ENCODE data around the gene ZNF236. TPM values are rescaled to one million over a fixed set of nuclear protein-coding genes. Genes with fewer than 3 reads are reported as not detected.

The ZNF236 gene
- polyA plus RNA-seq, 3 donors from 2014 or later = 2.2 to 11.5 (median 3.4) TPM

DNA sequence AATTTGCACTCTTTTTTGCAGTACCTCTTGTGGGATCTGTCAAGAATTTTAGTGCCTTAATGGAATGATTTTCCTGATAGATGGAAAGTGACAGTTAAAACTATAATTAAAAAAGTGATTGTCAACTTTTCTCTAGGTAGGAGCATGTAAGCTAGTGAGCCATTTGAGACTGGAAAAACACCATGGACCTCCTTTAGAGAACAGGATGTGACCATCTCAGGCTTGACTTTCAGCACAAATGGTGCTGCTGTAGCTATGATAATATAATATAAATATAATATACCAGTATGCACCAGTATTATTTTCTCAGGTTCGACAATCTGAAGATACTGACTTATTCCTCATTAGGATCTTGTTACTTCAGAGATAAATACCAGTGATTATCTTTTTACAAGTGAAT is 27.8 kb downstream of the ZNF236 start:
- H3K27me3 Mint-ChIP-seq (ENCODE audit: low read depth in 3 of 3) = no peaks in the 10 kb centered on the region
- peaks cover 6 to 17% (median 17%) of the 10 kb centered on the region in 3 donors for H3K36me3 Mint-ChIP-seq
- H3K4me3 Mint-ChIP-seq = no peak overlapping the region
- H3K27ac Mint-ChIP-seq = no peak overlapping the region
- peaks cover 13 to 22% of the 10 kb centered on the region in 2 donors for H3K4me1 Mint-ChIP-seq
- no peaks in the 10 kb centered on the region for H3K9me3 Mint-ChIP-seq
- no peak for DNase-seq

DNA sequence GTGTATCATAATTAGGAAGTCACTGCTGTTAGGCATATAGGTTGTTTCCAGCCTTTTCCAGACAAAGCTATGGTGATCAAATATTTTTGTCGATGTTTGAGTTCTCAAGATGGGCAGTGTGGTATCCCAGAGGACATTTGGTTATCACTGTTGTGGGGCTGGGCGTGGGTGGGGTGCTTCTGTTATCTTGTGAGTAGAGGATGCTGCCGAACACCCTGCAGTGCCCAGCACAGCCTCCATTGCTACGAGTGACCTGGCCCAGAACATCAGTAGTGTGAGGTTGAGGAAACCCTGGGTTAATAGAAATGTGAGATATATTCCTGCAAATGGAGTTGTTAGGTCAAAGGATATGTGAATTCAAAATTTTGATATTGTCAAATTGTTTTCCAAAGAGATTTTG is 33.2 kb downstream of the ZNF236 start:
- no peak for DNase-seq
- no peak overlapping the region for H3K4me3 Mint-ChIP-seq
- no peaks in the 10 kb centered on the region for H3K27me3 Mint-ChIP-seq (ENCODE audit: low read depth in 3 of 3)
- peaks cover 16 to 46% (median 22%) of the 10 kb centered on the region in 3 donors for H3K36me3 Mint-ChIP-seq
- H3K27ac Mint-ChIP-seq = no peak overlapping the region
- peaks cover 3 to 15% of the 10 kb centered on the region in 2 donors for H3K4me1 Mint-ChIP-seq
- H3K9me3 Mint-ChIP-seq = no peaks in the 10 kb centered on the region

DNA sequence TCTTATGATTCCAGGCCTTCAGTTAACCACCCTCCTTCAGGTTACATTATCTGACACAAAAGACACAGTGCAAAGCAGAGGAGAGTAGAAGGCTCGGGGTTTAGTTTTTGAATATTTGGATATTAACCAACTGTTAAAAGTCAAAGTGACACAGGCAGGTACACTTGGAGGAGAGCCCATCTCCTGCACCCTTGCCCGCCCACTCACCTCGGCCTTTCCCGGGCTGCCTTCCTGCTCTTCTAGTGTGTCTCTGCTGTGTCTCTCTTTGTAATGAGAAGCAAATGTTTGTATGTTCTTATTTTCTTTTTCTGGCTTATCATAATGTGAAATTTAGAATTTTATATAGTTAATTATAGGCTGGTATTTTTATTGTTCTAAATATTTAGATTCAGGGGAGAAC is 35.1 kb downstream of the ZNF236 start:
- peaks cover 12 to 47% (median 23%) of the 10 kb centered on the region in 3 donors for H3K36me3 Mint-ChIP-seq
- H3K4me3 Mint-ChIP-seq = no peak overlapping the region
- DNase-seq = no peak
- H3K4me1 Mint-ChIP-seq = peaks cover 3 to 15% of the 10 kb centered on the region in 2 donors
- no peaks in the 10 kb centered on the region for H3K9me3 Mint-ChIP-seq
- no peaks in the 10 kb centered on the region for H3K27me3 Mint-ChIP-seq (ENCODE audit: low read depth in 3 of 3)
- peak overlapping the region in 1 of 6 donors; percentile 16 for H3K27ac Mint-ChIP-seq

DNA sequence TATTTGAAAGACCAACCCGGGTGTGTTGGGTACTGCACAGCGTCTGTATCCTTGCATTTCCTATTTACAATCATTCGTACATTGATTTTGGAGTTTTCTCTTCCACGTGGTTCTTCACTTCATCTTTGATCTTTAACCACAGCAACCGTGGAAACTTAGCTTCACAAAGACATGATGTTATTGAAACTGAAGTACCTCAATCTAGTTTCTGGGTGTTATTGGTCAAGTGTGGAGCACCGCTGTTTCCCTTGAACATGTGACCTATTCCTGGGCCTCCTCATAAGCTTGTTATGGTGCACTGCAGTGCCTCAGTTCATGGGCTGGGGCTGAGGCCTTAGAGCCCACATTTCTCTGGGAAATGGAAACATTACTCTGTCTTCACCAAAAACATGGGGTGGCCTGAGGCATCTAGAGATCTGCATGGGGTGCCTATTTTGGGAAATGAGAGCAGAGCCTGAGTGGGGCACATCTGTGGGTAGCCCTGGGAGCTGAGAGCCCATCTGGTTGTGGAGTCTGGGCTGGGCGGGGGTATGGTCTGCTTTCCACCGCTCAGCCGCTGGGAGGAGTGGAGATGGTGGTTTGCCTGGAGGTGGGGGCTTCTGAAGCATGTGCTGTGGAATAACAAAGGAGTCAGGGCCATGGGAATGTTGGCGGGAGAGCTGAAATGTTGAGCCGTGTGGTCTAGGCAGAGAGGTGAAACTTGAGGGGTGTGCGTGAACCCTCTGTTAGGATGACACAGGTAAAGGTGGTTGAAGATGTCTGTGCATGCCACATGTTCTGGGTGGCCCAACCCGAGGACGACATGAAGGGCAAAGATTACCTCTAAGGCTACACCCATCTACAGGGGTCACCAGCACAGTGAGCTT is 37.4 kb downstream of the ZNF236 start:
- Mint-ChIP-seq H3K27me3 (ENCODE audit: low read depth in 3 of 3) (no peaks in the 10 kb centered on the region), H3K4me3 (no peak overlapping the region), H3K4me1 (peaks cover 3 to 15% of the 10 kb centered on the region in 2 donors), H3K27ac (peak overlapping the region in 2 of 6 donors; percentile 14 to 24), H3K36me3 (peaks cover 20 to 57% (median 30%) of the 10 kb centered on the region in 3 donors), H3K9me3 (no peaks in the 10 kb centered on the region)
- DNase-seq = no peak

DNA sequence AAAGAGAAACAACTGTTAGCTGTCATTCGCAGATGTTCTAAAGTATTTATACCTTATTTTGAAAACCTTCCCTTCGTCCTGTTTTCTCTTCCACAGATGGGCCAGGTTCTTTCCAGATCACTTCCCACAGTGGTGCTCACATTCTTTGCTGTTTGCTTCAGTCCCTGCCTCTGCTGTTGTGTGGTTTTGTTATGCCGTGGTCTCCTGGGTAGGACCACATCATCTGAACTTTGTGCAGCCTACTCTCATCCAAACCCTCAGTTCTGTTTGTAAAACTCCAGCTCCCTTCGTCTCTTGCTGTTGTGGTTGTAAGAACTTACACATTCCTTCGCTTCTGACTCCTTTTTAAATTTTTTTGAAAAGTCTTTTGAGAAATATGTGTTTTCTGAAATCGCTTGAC is 38.1 kb downstream of the ZNF236 start:
- Mint-ChIP-seq H3K27me3 (ENCODE audit: low read depth in 3 of 3) (no peaks in the 10 kb centered on the region), H3K4me1 (peaks cover 3 to 15% of the 10 kb centered on the region in 2 donors), H3K9me3 (no peaks in the 10 kb centered on the region), H3K36me3 (peaks cover 18 to 57% (median 31%) of the 10 kb centered on the region in 3 donors), H3K27ac (peak overlapping the region in 1 of 6 donors; percentile 77), H3K4me3 (no peak overlapping the region)
- no peak for DNase-seq

DNA sequence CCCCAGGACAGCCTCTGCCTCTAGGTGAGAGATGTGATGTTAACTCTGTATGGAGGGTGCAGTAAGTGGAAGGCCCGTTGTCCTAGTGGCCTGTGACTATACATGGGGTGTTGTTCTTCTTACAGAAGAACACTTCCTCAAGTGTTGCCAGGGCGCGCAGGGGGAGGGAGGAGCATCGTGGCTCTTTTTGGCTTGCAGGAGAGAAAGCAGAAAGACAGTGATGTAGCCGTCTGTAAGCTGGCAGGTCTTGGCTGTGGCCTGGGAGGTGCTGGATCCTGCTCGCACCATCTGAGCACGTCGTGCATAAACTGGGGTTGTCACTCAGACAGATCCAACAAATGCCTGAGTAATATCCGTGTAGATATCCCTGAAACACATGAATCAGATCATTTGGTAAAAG is 44.3 kb downstream of the ZNF236 start:
- no peaks in the 10 kb centered on the region for H3K9me3 Mint-ChIP-seq
- no peak for DNase-seq
- peaks cover 36 to 40% (median 38%) of the 10 kb centered on the region in 3 donors for H3K36me3 Mint-ChIP-seq
- peaks cover 3 to 6% of the 10 kb centered on the region in 2 donors for H3K4me1 Mint-ChIP-seq
- no peak overlapping the region for H3K4me3 Mint-ChIP-seq
- H3K27ac Mint-ChIP-seq = peak overlapping the region in 1 of 6 donors; percentile 54
- peaks cover 0 to 2% (median 0%) of the 10 kb centered on the region in 3 donors for H3K27me3 Mint-ChIP-seq (ENCODE audit: low read depth in 3 of 3)

DNA sequence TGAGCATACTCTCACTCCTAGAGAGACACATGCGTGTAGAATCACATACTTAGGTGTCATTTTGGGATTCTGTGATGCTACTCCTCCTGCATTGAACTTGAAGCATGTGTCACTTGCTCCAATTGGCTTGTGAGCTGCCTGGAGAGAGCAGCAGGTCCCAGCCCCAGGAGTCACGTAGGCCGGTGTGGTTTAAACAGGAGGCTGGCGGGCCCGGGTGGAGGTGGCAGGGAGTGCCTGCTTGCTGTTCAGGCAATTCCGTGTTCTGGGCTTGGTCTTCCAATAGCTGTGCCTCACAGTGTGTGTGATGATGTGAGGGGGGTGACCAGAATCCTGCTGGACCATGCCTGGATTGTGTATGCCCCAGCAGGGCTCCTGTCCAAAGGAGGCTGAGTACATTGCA is 51.0 kb downstream of the ZNF236 start:
- Mint-ChIP-seq H3K27me3 (ENCODE audit: low read depth in 3 of 3) (peaks cover 0 to 2% (median 0%) of the 10 kb centered on the region in 3 donors), H3K4me1 (no peaks in the 10 kb centered on the region), H3K4me3 (no peak overlapping the region), H3K9me3 (no peaks in the 10 kb centered on the region), H3K36me3 (peaks cover 25 to 42% (median 30%) of the 10 kb centered on the region in 3 donors), H3K27ac (no peak overlapping the region)
- no peak for DNase-seq

DNA sequence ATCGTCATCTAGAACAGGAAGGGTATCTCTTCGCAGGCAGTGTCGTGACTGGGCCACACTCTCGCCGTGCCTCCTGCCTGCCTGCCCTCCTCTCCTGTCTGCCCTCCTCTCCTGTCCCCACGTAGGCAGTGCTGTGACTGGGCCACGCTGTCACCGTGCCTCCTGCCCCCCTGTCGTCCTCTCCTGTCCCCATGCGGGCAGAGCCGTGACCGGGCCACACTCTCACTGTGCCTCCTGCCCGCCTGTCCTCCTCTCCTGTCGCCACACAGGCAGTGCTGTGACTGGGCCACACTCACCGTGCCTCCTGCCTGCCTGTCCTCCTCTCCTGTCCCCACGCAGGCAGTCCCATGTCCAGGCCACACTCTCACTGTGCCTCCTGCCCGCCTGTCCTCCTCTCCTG is 51.4 kb downstream of the ZNF236 start:
- Mint-ChIP-seq H3K4me3 (no peak overlapping the region), H3K9me3 (no peaks in the 10 kb centered on the region), H3K36me3 (peaks cover 24 to 40% (median 27%) of the 10 kb centered on the region in 3 donors), H3K27me3 (ENCODE audit: low read depth in 3 of 3) (no peaks in the 10 kb centered on the region), H3K4me1 (no peaks in the 10 kb centered on the region), H3K27ac (no peak overlapping the region)
- no peak for DNase-seq

DNA sequence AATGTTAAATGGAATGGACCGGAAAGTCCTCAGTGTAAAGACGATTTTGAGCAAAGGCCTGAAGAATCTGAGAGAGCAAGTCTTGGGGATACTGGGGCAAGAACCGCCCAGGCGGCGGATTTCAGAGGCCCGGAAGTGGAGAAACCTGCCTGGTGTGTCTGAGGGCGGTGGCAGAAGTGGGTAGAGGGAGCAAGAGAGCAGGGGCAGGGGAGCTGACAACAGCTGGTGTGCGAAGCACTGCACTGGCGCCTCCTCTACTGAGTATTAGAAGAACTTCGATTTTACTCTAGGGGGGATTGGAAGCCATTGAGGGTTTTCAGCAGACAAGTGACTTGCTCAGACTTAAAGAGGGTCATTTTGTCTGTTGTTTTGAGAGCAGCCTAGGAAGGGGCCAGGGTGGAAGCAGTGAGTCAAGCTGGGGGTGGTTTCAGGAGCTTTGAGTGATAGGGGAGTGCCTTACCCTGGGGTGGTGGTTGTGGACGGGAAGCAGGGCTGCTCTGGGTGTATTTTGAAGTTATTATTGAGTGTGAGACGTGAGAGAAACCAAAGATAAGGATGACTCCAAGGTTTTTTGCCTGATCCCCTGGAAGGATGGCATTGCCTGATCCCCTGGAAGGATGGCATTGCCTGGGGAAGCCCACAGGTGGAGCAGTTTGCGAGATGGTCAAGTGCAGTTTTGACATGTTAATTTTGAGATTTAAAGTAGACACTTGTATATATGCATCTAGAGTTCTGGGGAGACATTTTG is 52.5 kb downstream of the ZNF236 start:
- H3K4me1 Mint-ChIP-seq = no peaks in the 10 kb centered on the region
- H3K36me3 Mint-ChIP-seq = peaks cover 24 to 35% (median 24%) of the 10 kb centered on the region in 3 donors
- no peaks in the 10 kb centered on the region for H3K9me3 Mint-ChIP-seq
- no peak overlapping the region for H3K27ac Mint-ChIP-seq
- no peak for DNase-seq
- no peak overlapping the region for H3K4me3 Mint-ChIP-seq
- H3K27me3 Mint-ChIP-seq (ENCODE audit: low read depth in 3 of 3) = no peaks in the 10 kb centered on the region

DNA sequence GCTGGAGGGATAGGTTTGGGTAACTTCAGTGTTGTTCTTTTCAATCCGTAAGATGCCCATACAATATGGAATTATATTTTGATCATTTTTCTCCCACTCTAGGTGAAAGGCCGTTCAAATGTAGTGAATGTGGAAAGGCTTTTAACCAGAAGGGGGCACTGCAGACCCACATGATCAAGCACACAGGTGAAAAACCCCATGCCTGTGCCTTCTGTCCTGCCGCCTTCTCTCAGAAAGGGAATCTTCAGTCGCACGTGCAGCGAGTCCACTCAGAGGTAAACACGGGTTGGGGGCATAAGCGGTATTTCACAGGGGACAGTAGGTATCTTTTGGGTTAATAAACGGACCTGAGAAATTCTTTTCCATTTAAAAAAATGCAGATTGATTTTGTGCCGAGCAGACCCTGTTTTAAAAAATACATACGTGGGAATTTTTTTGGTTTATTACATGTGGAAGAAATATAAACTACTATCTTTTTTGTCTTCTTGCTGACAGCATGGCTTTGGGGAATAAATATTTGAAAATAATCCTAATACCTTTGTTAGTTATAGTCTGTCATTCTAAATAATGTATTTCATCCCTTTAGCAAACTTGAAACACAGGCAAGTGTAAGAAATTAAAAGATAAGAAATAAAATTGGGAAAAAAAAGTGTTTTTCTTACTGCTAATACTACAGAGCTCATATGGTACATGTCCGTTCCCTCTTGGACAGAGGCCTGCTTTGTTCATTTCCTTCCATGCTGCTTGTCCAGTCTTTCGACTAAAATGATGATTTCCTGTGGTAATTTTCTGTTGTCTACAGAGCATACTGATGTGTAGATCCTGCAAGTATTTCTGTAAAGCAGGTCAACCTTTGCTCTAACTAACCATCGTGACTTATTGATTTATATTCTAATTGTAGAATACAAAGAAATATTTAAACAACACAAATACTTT is 53.3 kb downstream of the ZNF236 start:
- H3K4me3 Mint-ChIP-seq = no peak overlapping the region
- no peaks in the 10 kb centered on the region for H3K4me1 Mint-ChIP-seq
- no peaks in the 10 kb centered on the region for H3K9me3 Mint-ChIP-seq
- no peaks in the 10 kb centered on the region for H3K27me3 Mint-ChIP-seq (ENCODE audit: low read depth in 3 of 3)
- no peak overlapping the region for H3K27ac Mint-ChIP-seq
- DNase-seq = peak; percentile 18 to 31 (median 21)
- H3K36me3 Mint-ChIP-seq = peaks cover 17 to 31% (median 17%) of the 10 kb centered on the region in 3 donors

DNA sequence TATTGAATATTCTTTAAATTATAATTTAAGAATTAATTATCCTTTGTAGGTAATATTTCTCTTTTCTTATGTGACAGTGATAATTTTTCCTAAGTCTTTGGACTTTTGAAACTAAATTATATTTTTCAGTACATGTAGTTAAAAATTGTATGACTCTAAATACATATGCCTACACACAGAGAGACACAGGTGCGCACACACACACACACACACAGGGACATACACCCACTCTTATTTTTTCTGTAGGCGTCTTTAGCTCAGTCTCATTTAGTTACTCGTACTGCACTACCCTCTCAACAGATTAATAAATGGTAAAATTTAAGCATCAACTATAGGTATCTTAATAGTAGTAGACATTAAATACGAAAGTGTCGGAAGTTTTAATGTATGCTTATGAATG is 56.1 kb downstream of the ZNF236 start:
- H3K9me3 Mint-ChIP-seq = no peaks in the 10 kb centered on the region
- no peak overlapping the region for H3K4me3 Mint-ChIP-seq
- H3K27ac Mint-ChIP-seq = no peak overlapping the region
- H3K36me3 Mint-ChIP-seq = peaks cover 17 to 46% (median 23%) of the 10 kb centered on the region in 3 donors
- H3K27me3 Mint-ChIP-seq (ENCODE audit: low read depth in 3 of 3) = no peaks in the 10 kb centered on the region
- no peak for DNase-seq
- no peaks in the 10 kb centered on the region for H3K4me1 Mint-ChIP-seq

DNA sequence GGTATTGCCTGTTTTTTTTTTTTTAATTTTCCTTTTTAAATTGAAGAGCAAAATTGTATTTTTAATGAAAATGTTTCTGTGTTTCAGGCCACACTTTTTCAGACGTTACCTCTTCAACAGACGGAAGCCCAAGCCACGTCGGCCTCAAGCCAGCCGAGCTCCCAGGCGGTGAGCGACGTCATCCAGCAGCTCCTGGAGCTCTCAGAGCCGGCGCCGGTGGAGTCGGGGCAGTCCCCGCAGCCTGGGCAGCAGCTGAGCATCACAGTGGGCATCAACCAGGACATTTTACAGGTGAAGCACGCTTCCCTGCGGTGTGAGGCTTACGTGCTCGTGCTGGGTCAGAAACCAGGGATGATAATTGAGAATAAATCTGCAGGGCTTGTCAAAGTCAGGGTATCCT is 57.7 kb downstream of the ZNF236 start:
- Mint-ChIP-seq H3K27ac (no peak overlapping the region), H3K27me3 (ENCODE audit: low read depth in 3 of 3) (no peaks in the 10 kb centered on the region), H3K4me3 (no peak overlapping the region), H3K4me1 (no peaks in the 10 kb centered on the region), H3K9me3 (no peaks in the 10 kb centered on the region), H3K36me3 (peaks cover 19 to 41% (median 21%) of the 10 kb centered on the region in 3 donors)
- DNase-seq = no peak

DNA sequence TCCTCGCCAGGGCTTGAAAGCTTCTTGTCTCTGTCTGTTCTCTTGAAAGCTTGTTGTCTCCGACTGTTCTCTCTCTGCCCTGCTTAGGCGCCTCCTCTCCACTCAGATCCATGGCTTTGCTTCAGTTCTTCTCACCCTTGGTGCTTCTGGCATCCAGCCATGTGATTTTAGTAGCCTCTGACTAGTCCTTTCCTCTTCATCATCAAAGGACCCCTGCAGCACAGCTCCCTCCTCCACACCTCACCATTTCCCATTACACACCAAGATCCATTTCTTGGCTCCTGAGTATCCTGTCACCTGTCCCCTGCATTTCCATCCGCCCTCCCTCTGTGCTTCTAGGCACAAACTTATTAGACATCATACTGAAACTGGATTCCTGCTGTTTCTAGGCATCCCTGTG is 59.4 kb downstream of the ZNF236 start:
- DNase-seq = no peak
- peaks cover 13 to 30% (median 27%) of the 10 kb centered on the region in 3 donors for H3K36me3 Mint-ChIP-seq
- peak overlapping the region in 2 of 6 donors; percentile 1 to 63 for H3K27ac Mint-ChIP-seq
- H3K4me3 Mint-ChIP-seq = no peak overlapping the region
- H3K9me3 Mint-ChIP-seq = no peaks in the 10 kb centered on the region
- H3K4me1 Mint-ChIP-seq = peaks cover under 1 to 8% of the 10 kb centered on the region in 2 donors
- no peaks in the 10 kb centered on the region for H3K27me3 Mint-ChIP-seq (ENCODE audit: low read depth in 3 of 3)

Data from immature natural killer cell (primary cell).